ENCODE data around the gene PGM2L1.

GRCh38 chr11:74321487-74322188, 76.6 kb downstream of the PGM2L1 start:
- TF ChIP-seq, protein P1, sequence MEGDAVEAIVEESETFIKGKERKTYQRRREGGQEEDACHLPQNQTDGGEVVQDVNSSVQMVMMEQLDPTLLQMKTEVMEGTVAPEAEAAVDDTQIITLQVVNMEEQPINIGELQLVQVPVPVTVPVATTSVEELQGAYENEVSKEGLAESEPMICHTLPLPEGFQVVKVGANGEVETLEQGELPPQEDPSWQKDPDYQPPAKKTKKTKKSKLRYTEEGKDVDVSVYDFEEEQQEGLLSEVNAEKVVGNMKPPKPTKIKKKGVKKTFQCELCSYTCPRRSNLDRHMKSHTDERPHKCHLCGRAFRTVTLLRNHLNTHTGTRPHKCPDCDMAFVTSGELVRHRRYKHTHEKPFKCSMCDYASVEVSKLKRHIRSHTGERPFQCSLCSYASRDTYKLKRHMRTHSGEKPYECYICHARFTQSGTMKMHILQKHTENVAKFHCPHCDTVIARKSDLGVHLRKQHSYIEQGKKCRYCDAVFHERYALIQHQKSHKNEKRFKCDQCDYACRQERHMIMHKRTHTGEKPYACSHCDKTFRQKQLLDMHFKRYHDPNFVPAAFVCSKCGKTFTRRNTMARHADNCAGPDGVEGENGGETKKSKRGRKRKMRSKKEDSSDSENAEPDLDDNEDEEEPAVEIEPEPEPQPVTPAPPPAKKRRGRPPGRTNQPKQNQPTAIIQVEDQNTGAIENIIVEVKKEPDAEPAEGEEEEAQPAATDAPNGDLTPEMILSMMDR (IDR thresholded peaks at IDR 0.05), result peak in 4 of 6 experiments; percentile 10 to 38 (median 34)
- TF ChIP-seq POLR2A (IDR thresholded peaks at IDR 0.05), result no peak
